OCI-LY1 (cell line): Measurements from ENCODE around the gene SLC11A1.
A peak's percentile ranks its signal among the peaks of the same experiment; 100 is the strongest.

ENCODE experiments used
- H2AFZ ChIP-seq: fragments of 200-600 bp; sonication (generic), shearing (Covaris generic); 2 replicates; pipeline ENCODE4 v1.6.0; 2014; ENCODE audit warnings: antibody characterized with exemption, mild to moderate bottlenecking, low read length
- H3F3A ChIP-seq: fragments of 200-600 bp; sonication (generic), shearing (Covaris generic); 2 replicates; pipeline ENCODE4 v1.6.0; 2014; ENCODE audit warnings: mild to moderate bottlenecking, antibody characterized with exemption, low read length, moderate library complexity; ENCODE audit not compliant: insufficient read depth
- H3K27ac ChIP-seq: fragments of 200-600 bp; sonication (generic); 2 replicates; pipeline ENCODE4 v1.5.1; 2014; ENCODE audit warnings: low read length, mixed run types, mild to moderate bottlenecking, low read depth; ENCODE audit not compliant: poor library complexity, severe bottlenecking
- H3K27me3 ChIP-seq: fragments of 200-600 bp; sonication (generic); 2 replicates; pipeline ENCODE4 v1.6.0; 2014; ENCODE audit warnings: antibody characterized with exemption, mild to moderate bottlenecking, low read length, moderate library complexity; ENCODE audit not compliant: insufficient read depth
- H3K36me3 ChIP-seq: fragments of 200-600 bp; sonication (generic); 2 replicates; pipeline ENCODE4 v1.6.1; 2014; ENCODE audit warnings: mild to moderate bottlenecking, antibody characterized with exemption, low read length, moderate library complexity, mixed read lengths; ENCODE audit not compliant: insufficient read depth
- H3K4me1 ChIP-seq: fragments of 200-600 bp; sonication (generic); 2 replicates; pipeline ENCODE4 v1.5.1; 2014; ENCODE audit warnings: mild to moderate bottlenecking, low read length, moderate library complexity; ENCODE audit not compliant: insufficient read depth, severe bottlenecking
- H3K4me2 ChIP-seq: fragments of 200-600 bp; sonication (generic), shearing (Covaris generic); 2 replicates; pipeline ENCODE4 v1.6.1; 2014; ENCODE audit warnings: low read length
- H3K4me3 ChIP-seq: fragments of 200-600 bp; sonication (generic); 2 replicates; pipeline ENCODE4 v1.5.1; 2014; ENCODE audit warnings: low read length, low read depth, mild to moderate bottlenecking, mixed read lengths; ENCODE audit not compliant: poor library complexity, severe bottlenecking
- H3K79me2 ChIP-seq: fragments of 200-600 bp; shearing (Covaris generic); 2 replicates; pipeline ENCODE4 v1.6.1; 2016; ENCODE audit warnings: mixed run types, low read length, mixed read lengths; ENCODE audit not compliant: insufficient read depth
- H3K9ac ChIP-seq: fragments of 200-600 bp; sonication (generic), shearing (Covaris generic); 2 replicates; pipeline ENCODE4 v1.6.1; 2014; ENCODE audit warnings: mild to moderate bottlenecking, low read length, mixed read lengths
- H3K9me2 ChIP-seq: fragments of 200-600 bp; sonication (generic), shearing (Covaris generic); 2 replicates; pipeline ENCODE4 v1.6.1; 2014; ENCODE audit warnings: low read depth, mild to moderate bottlenecking, low read length, mixed read lengths
- H3K9me3 ChIP-seq: fragments of 200-600 bp; shearing (Covaris generic); 2 replicates; pipeline ENCODE4 v1.6.1; 2014; ENCODE audit warnings: low read length, mixed read lengths
- H4K20me1 ChIP-seq: fragments of 200-600 bp; sonication (generic), shearing (Covaris generic); 2 replicates; pipeline ENCODE4 v1.6.0; 2016; ENCODE audit warnings: mild to moderate bottlenecking, low read length; ENCODE audit not compliant: insufficient read depth
- CTCF ChIP-seq: fragments of 200-600 bp; sonication (generic), shearing (Covaris generic); IDR thresholded peaks from 2 replicates; pipeline ENCODE4 v1.5.1; 2017; ENCODE audit warnings: mild to moderate bottlenecking, antibody characterized with exemption, low read length, moderate library complexity, mixed read lengths
- EZH2 ChIP-seq: fragments of 200-600 bp; sonication (generic), shearing (Covaris generic); IDR thresholded peaks from 2 replicates; pipeline ENCODE4 v1.8.0; 2017; ENCODE audit warnings: borderline replicate concordance, mixed run types, mild to moderate bottlenecking, antibody characterized with exemption, low read length, moderate library complexity, mixed read lengths

Gene SLC11A1

GRCh38 chr2:218398437-218399390, 16.6 kb downstream of the SLC11A1 start:
- no peaks in the 10 kb centered on the region for H3K9me3 ChIP-seq
- TF ChIP-seq CTCF (no peak), EZH2 (no peak)
- H3K36me3 ChIP-seq, result peaks cover 18% of the 10 kb centered on the region
- H3K27me3 ChIP-seq, result no peaks in the 10 kb centered on the region
- H3K9ac ChIP-seq, result peak overlapping the region; percentile 84
- H3K4me3 ChIP-seq, result peak overlapping the region; percentile 71
- peak overlapping the region; percentile 94 for H3K27ac ChIP-seq
- no peaks in the 10 kb centered on the region for H4K20me1 ChIP-seq
- peak overlapping the region; percentile 77 for H3K4me2 ChIP-seq
- no peaks in the 10 kb centered on the region for H3K79me2 ChIP-seq
- no peak overlapping the region for H2AFZ ChIP-seq
- no peaks in the 10 kb centered on the region for H3K9me2 ChIP-seq
- no peaks in the 10 kb centered on the region; the same call in 1 of the 2 replicates for H3F3A ChIP-seq
- peaks cover 48% of the 10 kb centered on the region for H3K4me1 ChIP-seq

- peaks cover 26% of the 10 kb centered on the region for H3K36me3 ChIP-seq
- TF ChIP-seq EZH2 (no peak), CTCF (no peak)
- H2AFZ ChIP-seq, result no peak within 1 kb of the TSS
- peak within 1 kb of the TSS; percentile 84 for H3K9ac ChIP-seq
- no peaks in the 10 kb centered on the region for H3K27me3 ChIP-seq
- no peaks in the 10 kb centered on the region; the same call in 1 of the 2 replicates for H3F3A ChIP-seq
- H3K27ac ChIP-seq, result peak within 1 kb of the TSS; percentile 94
- H3K9me3 ChIP-seq, result no peaks in the 10 kb centered on the region
- peak within 1 kb of the TSS; percentile 80 for H3K4me2 ChIP-seq
- peaks cover 55% of the 10 kb centered on the region for H3K4me1 ChIP-seq
- H3K79me2 ChIP-seq, result no peaks in the 10 kb centered on the region
- H3K4me3 ChIP-seq, result peak within 1 kb of the TSS; percentile 71
- no peaks in the 10 kb centered on the region for H3K9me2 ChIP-seq
- H4K20me1 ChIP-seq, result no peaks in the 10 kb centered on the region
Measured at GRCh38 chr2:218399391-218400166, 17.5 kb downstream of the SLC11A1 start, which contains the start of gene CTDSP1. TSS of gene CTDSP1 (plus strand) at chr2:218399868. CDS start at chr2:218400091, 223 bp downstream.

- Histone ChIP-seq H3K4me3 (peak overlapping the region; percentile 71), H3K9ac (peak overlapping the region; percentile 79), H3K9me2 (no peaks in the 10 kb centered on the region), H3K4me2 (peak overlapping the region; percentile 80), H3K79me2 (no peaks in the 10 kb centered on the region), H2AFZ (no peak overlapping the region), H3K9me3 (no peaks in the 10 kb centered on the region), H3K27ac (peak overlapping the region; percentile 52), H4K20me1 (no peaks in the 10 kb centered on the region), H3F3A (no peaks in the 10 kb centered on the region; the same call in 1 of the 2 replicates), H3K4me1 (peaks cover 60% of the 10 kb centered on the region), H3K27me3 (no peaks in the 10 kb centered on the region), H3K36me3 (peaks cover 30% of the 10 kb centered on the region)
- no peak for TF ChIP-seq EZH2
- TF ChIP-seq CTCF, result no peak
Measured at GRCh38 chr2:218400167-218400929, 18.3 kb downstream of the SLC11A1 start.
